Testis (tissue), 3 donors: ENCODE measurements around the gene KANSL1L. TPM values are rescaled to one million over a fixed set of nuclear protein-coding genes. Genes with fewer than 3 reads are reported as not detected.
A peak's percentile ranks its signal among the peaks of the same experiment; 100 is the strongest.

ENCODE experiments used
- DNase-seq: peaks from one replicate; pipeline ENCODE4 v3.0.0-alpha.2; 2019
- H3K27ac ChIP-seq, 2 donors: fragments of 200-600 bp; sonication (generic); one replicate each; pipeline ENCODE4 v1.5.1; 2019
- H3K27me3 ChIP-seq: fragments of 200-600 bp; sonication (generic); one replicate; pipeline ENCODE4 v1.5.1; 2019
- H3K36me3 ChIP-seq: fragments of 200-600 bp; sonication (generic); one replicate; pipeline ENCODE4 v1.5.1; 2017; ENCODE audit warnings: low read depth; ENCODE audit errors: missing control alignments
- H3K4me1 ChIP-seq: fragments of 200-600 bp; sonication (generic); one replicate; pipeline ENCODE4 v1.5.1; 2019
- H3K4me3 ChIP-seq, 2 donors: fragments of 200-600 bp; sonication (generic); one replicate each; pipeline ENCODE4 v1.5.1; 2017 to 2019
- H3K9me3 ChIP-seq: fragments of 200-600 bp; sonication (generic); one replicate; pipeline ENCODE4 v1.5.1; 2017
- CTCF ChIP-seq, 3 experiments: fragments of 450-650 bp in 2 of 3; fragments of 200-600 bp in 1 of 3; sonication (generic) in 1 of 3; IDR thresholded peaks; one replicate each; pipeline ENCODE4 v1.5.1; 2016 to 2019; ENCODE audit warnings: antibody characterized with exemption in 3 of 3, mild to moderate bottlenecking in 2 of 3, moderate library complexity in 1 of 3
- POLR2A ChIP-seq: fragments of 450-650 bp; IDR thresholded peaks from one replicate; pipeline ENCODE4 v1.6.1; 2017; ENCODE audit warnings: antibody characterized with exemption, mild to moderate bottlenecking, moderate library complexity
- WGBS, 2 donors: methylation state at CpG; one replicate each; pipeline ENCODE4 v1.1.5; 2018; 5-methylcytosine and 5-hydroxymethylcytosine counted together
- intact Hi-C: fragments of 100-400 bp; cut with DNase I; formaldehyde crosslinking; loops from one replicate; pipeline ENCODE4 v1.15.1; 2023; ENCODE audit warnings: low total_unique reads
- polyA plus RNA-seq: library from polyadenylated mRNA; stranded (reverse); fragments of 350-450 nt; fragmentation: Illumina TruSeq; extraction: RNeasy Lipid Tissue Mini Kit (QIAGEN cat#74804); gene quantifications from one replicate; pipeline ENCODE4 v1.2.3, GENCODE V29; 2014; ENCODE audit warnings: low read depth, low replicate concordance; ENCODE audit not compliant: insufficient read depth
- total RNA-seq, 2 donors: library from RNA; depleted of rRNA; stranded (reverse); fragments of >200 nt; gene quantifications; one replicate each; pipeline ENCODE4 v1.2.3, GENCODE V29; 2016

Gene KANSL1L
- total and polyA plus RNA-seq, 3 donors from 2014 or later, result 39.7 to 80.4 (median 53.0) TPM

GRCh38 chr2:210162466-210163124, 8.6 kb downstream of the KANSL1L start:
- Histone ChIP-seq H3K36me3 (no peaks in the 10 kb centered on the region), H3K9me3 (no peaks in the 10 kb centered on the region), H3K4me3 (no peak overlapping the region), H3K4me1 (peaks cover 16% of the 10 kb centered on the region), H3K27ac (peak overlapping the region in 1 of 2 donors; percentile 42), H3K27me3 (no peaks in the 10 kb centered on the region)
- TF ChIP-seq CTCF (IDR thresholded peaks at IDR 0.05) (no peak), POLR2A (no peak)
- intact Hi-C loops, result no loop called here
- WGBS, 2 donors, result 19 to 34% methylated on average over 6 of the region's 6 CpGs
- DNase-seq, result no peak

- TF ChIP-seq POLR2A (no peak), CTCF (IDR thresholded peaks at IDR 0.05) (no peak)
- Histone ChIP-seq H3K4me1 (no peaks in the 10 kb centered on the region), H3K27ac (no peak overlapping the region), H3K36me3 (no peaks in the 10 kb centered on the region), H3K4me3 (no peak overlapping the region), H3K9me3 (no peaks in the 10 kb centered on the region), H3K27me3 (no peaks in the 10 kb centered on the region)
- intact Hi-C loops, result no loop called here
- no peak for DNase-seq
- WGBS, 2 donors, result 97 to 98% methylated on average over 3 of the region's 3 CpGs
These were observed 12.2 kb downstream of the KANSL1L start for GRCh38 chr2:210159059-210159458.

- no peaks in the 10 kb centered on the region for H3K36me3 ChIP-seq
- intact Hi-C loops, result no loop called here
- no peaks in the 10 kb centered on the region for H3K27me3 ChIP-seq
- H3K27ac ChIP-seq, result no peak overlapping the region
- TF ChIP-seq POLR2A (no peak), CTCF (IDR thresholded peaks at IDR 0.05) (no peak)
- no peak for DNase-seq
- H3K9me3 ChIP-seq, result no peaks in the 10 kb centered on the region
- H3K4me3 ChIP-seq, result no peak overlapping the region
- 86 to 88% methylated on average over 2 of the region's 2 CpGs for WGBS, 2 donors
- no peaks in the 10 kb centered on the region for H3K4me1 ChIP-seq
These were observed 13.0 kb downstream of the KANSL1L start for GRCh38 chr2:210158236-210158635.

- TF ChIP-seq POLR2A (no peak), CTCF (IDR thresholded peaks at IDR 0.05) (no peak)
- no peaks in the 10 kb centered on the region for H3K27me3 ChIP-seq
- WGBS, 2 donors, result 73 to 88% methylated on average over 3 of the region's 3 CpGs
- H3K27ac ChIP-seq, result no peak overlapping the region
- no peak overlapping the region for H3K4me3 ChIP-seq
- H3K36me3 ChIP-seq, result no peaks in the 10 kb centered on the region
- no peak for DNase-seq
- intact Hi-C loops, result no loop called here
- no peaks in the 10 kb centered on the region for H3K4me1 ChIP-seq
- H3K9me3 ChIP-seq, result no peaks in the 10 kb centered on the region
These were observed 13.7 kb downstream of the KANSL1L start for GRCh38 chr2:210157526-210157925.

- Histone ChIP-seq H3K4me3 (no peak overlapping the region), H3K36me3 (no peaks in the 10 kb centered on the region), H3K27ac (no peak overlapping the region), H3K4me1 (no peaks in the 10 kb centered on the region), H3K9me3 (no peaks in the 10 kb centered on the region), H3K27me3 (no peaks in the 10 kb centered on the region)
- DNase-seq, result no peak
- intact Hi-C loops, result no loop called here
- TF ChIP-seq POLR2A, result no peak
- TF ChIP-seq CTCF (IDR thresholded peaks at IDR 0.05), result no peak
These were observed 23.6 kb downstream of the KANSL1L start for GRCh38 chr2:210147614-210148013.
